NK-92 (cell line): ENCODE results near the gene DDB1.

Source experiments
- DNase-seq: peaks from one replicate; lab custom pipeline; 2025; ENCODE audit not compliant: unreplicated experiment; lab: John Stamatoyannopoulos, UW

DDB1 gene

GRCh38 chr11:61337706-61338470 is 5.0 kb upstream of the DDB1 start:
- no peak for DNase-seq

GRCh38 chr11:61336171-61336935 is 3.4 kb upstream of the DDB1 start:
- no peak for DNase-seq

GRCh38 chr11:61335355-61335710 is 2.4 kb upstream of the DDB1 start:
- DNase-seq: no peak

GRCh38 chr11:61334434-61335354 is 1.8 kb upstream of the DDB1 start:
- DNase-seq: no peak

- no peak for DNase-seq
Measured at GRCh38 chr11:61333550-61334433, 887 bp upstream of the DDB1 start.

GRCh38 chr11:61332281-61332796 is 566 bp downstream of the DDB1 start:
- DNase-seq: no peak

- DNase-seq: no peak
Measured at GRCh38 chr11:61331651-61332050, 1.3 kb downstream of the DDB1 start.

- no peak for DNase-seq
Measured at GRCh38 chr11:61329871-61330270, 3.0 kb downstream of the DDB1 start.

- no peak for DNase-seq
Measured at GRCh38 chr11:61328351-61328750, 4.6 kb downstream of the DDB1 start.

GRCh38 chr11:61327669-61328071 is 5.2 kb downstream of the DDB1 start:
- DNase-seq: no peak

GRCh38 chr11:61325649-61326414 is 7.1 kb downstream of the DDB1 start:
- DNase-seq: no peak

- no peak for DNase-seq
Measured at GRCh38 chr11:61315260-61315659, 17.6 kb downstream of the DDB1 start.

GRCh38 chr11:61310749-61311148 is 22.2 kb downstream of the DDB1 start:
- no peak for DNase-seq

GRCh38 chr11:61309739-61310138 is 23.2 kb downstream of the DDB1 start:
- no peak for DNase-seq

- DNase-seq: no peak
Measured at GRCh38 chr11:61309141-61309540, 23.8 kb downstream of the DDB1 start.

GRCh38 chr11:61307354-61307753 is 25.6 kb downstream of the DDB1 start:
- no peak for DNase-seq

- no peak for DNase-seq
Measured at GRCh38 chr11:61306221-61306620, 26.7 kb downstream of the DDB1 start.

- DNase-seq: no peak
Measured at GRCh38 chr11:61305417-61305816, 27.5 kb downstream of the DDB1 start.

GRCh38 chr11:61303725-61304124 is 29.2 kb downstream of the DDB1 start:
- DNase-seq: no peak

GRCh38 chr11:61302550-61302949 is 30.4 kb downstream of the DDB1 start:
- DNase-seq: no peak
